HEK293T (cell line): Measurements from ENCODE around the gene PID1.

Source experiments
- ARNT ChIP-seq: fragments of 450-650 bp; IDR thresholded peaks from 2 replicates; pipeline ENCODE4 v1.6.1; 2017; ENCODE audit warnings: mild to moderate bottlenecking
- BHLHE40 ChIP-seq: fragments of 450-650 bp; IDR thresholded peaks from 2 replicates; pipeline ENCODE4 v1.6.1; 2016; ENCODE audit warnings: mild to moderate bottlenecking, moderate library complexity, borderline replicate concordance
- ELF4 ChIP-seq: fragments of 450-650 bp; IDR thresholded peaks from 2 replicates; pipeline ENCODE4 v1.6.1; 2017; ENCODE audit warnings: antibody characterized with exemption
- FOXA1 ChIP-seq: fragments of 450-650 bp; IDR thresholded peaks from 2 replicates; pipeline ENCODE4 v1.6.1; 2016; ENCODE audit warnings: mild to moderate bottlenecking
- FOXM1 ChIP-seq: fragments of 450-650 bp; IDR thresholded peaks from 2 replicates; pipeline ENCODE4 v1.6.1; 2017; ENCODE audit warnings: mild to moderate bottlenecking, borderline replicate concordance
- HDGF ChIP-seq: fragments of 450-650 bp; IDR thresholded peaks from 2 replicates; pipeline ENCODE4 v1.6.1; 2017; ENCODE audit warnings: antibody characterized with exemption, borderline replicate concordance
- PKNOX1 ChIP-seq: fragments of 450-650 bp; IDR thresholded peaks from 2 replicates; pipeline ENCODE4 v1.6.1; 2016
- SP1 ChIP-seq: fragments of 450-650 bp; IDR thresholded peaks from 2 replicates; pipeline ENCODE4 v1.6.1; 2017
- ZNF384 ChIP-seq: fragments of 450-650 bp; IDR thresholded peaks from 2 replicates; pipeline ENCODE4 v1.6.1; 2016

GRCh38 chr2:229205704-229206103, 65.4 kb downstream of the PID1 start:
- TF ChIP-seq HDGF (no peak), BHLHE40 (no peak), FOXM1 (no peak), PKNOX1 (no peak), SP1 (no peak), FOXA1 (no peak), ARNT (no peak), ELF4 (no peak), ZNF384 (no peak)
